Ovary (tissue), 9 donors: ENCODE measurements around the gene STK39. TPM values are rescaled to one million over a fixed set of nuclear protein-coding genes. Genes with fewer than 3 reads are reported as not detected.

Experiments used
- DNase-seq, 5 donors: peaks; one replicate each; pipeline ENCODE4 v3.0.0-alpha.2; 2019 to 2020
- H3K27ac ChIP-seq, 2 donors: fragments of 200-600 bp; one replicate each; pipeline versions ENCODE4 v1.5.1 to v1.8.0; 2019 to 2022
- H3K27me3 ChIP-seq: fragments of 200-600 bp; one replicate; pipeline ENCODE4 v1.8.0; 2022
- H3K36me3 ChIP-seq: fragments of 200-600 bp; sonication (generic); one replicate; pipeline ENCODE4 v1.5.1; 2019
- H3K4me1 ChIP-seq: one replicate; pipeline ENCODE4 v1.8.1; 2013; ENCODE audit warnings: mild to moderate bottlenecking, moderate library complexity; ENCODE audit not compliant: insufficient read depth
- H3K4me3 ChIP-seq: fragments of 200-600 bp; sonication (generic); one replicate; pipeline ENCODE4 v1.5.1; 2017
- H3K9me3 ChIP-seq, 2 donors: fragments of 200-600 bp in 1 of 2; sonication (generic) in 1 of 2; one replicate each; pipeline versions ENCODE4 v1.5.1 to v1.8.1; 2013 to 2019; ENCODE audit warnings: mild to moderate bottlenecking in 1 of 2, moderate library complexity in 1 of 2
- CTCF ChIP-seq, 3 donors: fragments of 450-650 bp in 2 of 3; fragments of 200-600 bp in 1 of 3; IDR thresholded peaks; one replicate each; pipeline versions ENCODE4 v1.5.1 to v1.8.0; 2016 to 2022; ENCODE audit warnings: antibody characterized with exemption in 3 of 3, mild to moderate bottlenecking in 1 of 3
- EP300 ChIP-seq: sonication (generic); formaldehyde crosslinking; IDR thresholded peaks from one replicate; pipeline ENCODE4 v1.6.1; 2017; ENCODE audit warnings: antibody characterized with exemption
- POLR2A ChIP-seq: fragments of 450-650 bp; IDR thresholded peaks from one replicate; pipeline ENCODE4 v1.6.1; 2017; ENCODE audit warnings: antibody characterized with exemption, mild to moderate bottlenecking, moderate library complexity
- WGBS, 3 donors: extraction: QIAGEN DNeasy Blood & Tissue Kit in 1 of 3; methylation state at CpG; one replicate each; pipeline versions ENCODE4 v1.1.5 to v1.1.7; 2013 to 2017; 5-methylcytosine and 5-hydroxymethylcytosine counted together
- intact Hi-C, 4 donors: fragments of 100-400 bp; cut with DNase I; formaldehyde crosslinking; loops; one replicate each; pipeline versions ENCODE4 v1.11.0 to v1.15.1; 2022 to 2023
- polyA plus RNA-seq, 2 donors: library from polyadenylated mRNA; stranded (reverse); fragments of 200-250 nt in 1 of 2; fragments of 350-450 nt in 1 of 2; fragmentation: Illumina TruSeq in 1 of 2; extraction: RNeasy Lipid Tissue Mini Kit (QIAGEN cat#74804) in 1 of 2; gene quantifications; one replicate each; pipeline ENCODE4 v1.2.3, GENCODE V29; 2013 to 2014
- total RNA-seq, 7 donors: library from RNA; depleted of rRNA in 2 of 7; stranded (reverse); fragments of >200 nt in 2 of 7; fragmentation: NEBNext Ultra II Directional in 3 of 7; extraction: Animal tissue kit (Norgen Biotek cat#: 25700) in 3 of 7; gene quantifications; one replicate each; pipeline versions ENCODE4 v1.1.0 to v1.2.4, GENCODE V29; 2016 to 2023
- donor health status: DM: no; HTN: no; CAD: no; lungs with moderate emphysema.
- donor health status: DM: no; HTN: no; CAD: no.
- donor health status: Bipolar disorder and iron deficiency.
- donor health status: DM: yes; HTN: yes; CAD: no.
- donor health status: DM: no; HTN: no; CAD: no.
- donor health status: DM: yes; HTN: yes; CAD: no.

Gene STK39
- total and polyA plus RNA-seq, 9 donors, result 5.9 to 14.1 (median 10.6) TPM

GRCh38 chr2:168076731-168077130, 170.7 kb downstream of the STK39 start:
- H3K36me3 ChIP-seq, result no peaks in the 10 kb centered on the region
- H3K4me1 ChIP-seq, result no peaks in the 10 kb centered on the region
- 77 to 80% (median 79%) methylated on average over 3 of the region's 3 CpGs for WGBS, 3 donors
- no peak for DNase-seq
- no peak overlapping the region for H3K4me3 ChIP-seq
- H3K9me3 ChIP-seq, result no peaks in the 10 kb centered on the region
- H3K27me3 ChIP-seq, result no peaks in the 10 kb centered on the region
- no peak for TF ChIP-seq EP300
- TF ChIP-seq CTCF (IDR thresholded peaks at IDR 0.05), result no peak
- TF ChIP-seq POLR2A, result no peak
- no peak overlapping the region for H3K27ac ChIP-seq
- intact Hi-C loops, result no loop called here

GRCh38 chr2:168075446-168075845, 171.9 kb downstream of the STK39 start:
- no peaks in the 10 kb centered on the region for H3K9me3 ChIP-seq
- intact Hi-C loops, result no loop called here
- H3K36me3 ChIP-seq, result no peaks in the 10 kb centered on the region
- no peak for TF ChIP-seq EP300
- TF ChIP-seq POLR2A, result no peak
- TF ChIP-seq CTCF (IDR thresholded peaks at IDR 0.05), result no peak
- 93 to 96% (median 95%) methylated on average over 2 of the region's 2 CpGs for WGBS, 3 donors
- no peak overlapping the region for H3K27ac ChIP-seq
- no peak overlapping the region for H3K4me3 ChIP-seq
- no peak for DNase-seq
- H3K27me3 ChIP-seq, result no peaks in the 10 kb centered on the region
- H3K4me1 ChIP-seq, result no peaks in the 10 kb centered on the region

- Histone ChIP-seq H3K36me3 (no peaks in the 10 kb centered on the region), H3K9me3 (no peaks in the 10 kb centered on the region), H3K27me3 (no peaks in the 10 kb centered on the region), H3K4me3 (no peak overlapping the region), H3K27ac (no peak overlapping the region), H3K4me1 (no peaks in the 10 kb centered on the region)
- intact Hi-C loops, result no loop called here
- TF ChIP-seq CTCF (IDR thresholded peaks at IDR 0.05) (no peak), EP300 (no peak), POLR2A (no peak)
- no peak for DNase-seq
- 51 to 62% (median 56%) methylated on average over 1 of the region's 1 CpG for WGBS, 3 donors
Observed at GRCh38 chr2:168072626-168073303, 174.6 kb downstream of the STK39 start.

GRCh38 chr2:168064011-168064998, 183.1 kb downstream of the STK39 start:
- no peaks in the 10 kb centered on the region for H3K9me3 ChIP-seq
- WGBS, 3 donors, result 91 to 95% (median 91%) methylated on average over 9 of the region's 9 CpGs
- H3K4me1 ChIP-seq, result no peaks in the 10 kb centered on the region
- TF ChIP-seq CTCF (IDR thresholded peaks at IDR 0.05), result no peak
- TF ChIP-seq POLR2A, result no peak
- no peak for TF ChIP-seq EP300
- intact Hi-C loops, result no loop called here
- H3K27ac ChIP-seq, result no peak overlapping the region
- DNase-seq, result no peak
- H3K27me3 ChIP-seq, result no peaks in the 10 kb centered on the region
- H3K4me3 ChIP-seq, result no peak overlapping the region
- H3K36me3 ChIP-seq, result no peaks in the 10 kb centered on the region
